Stimulated activated CD4-positive, alpha-beta T cell treated with anti-CD3 and anti-CD28 coated beads, Interleukin-1b, Interleukin-23, amount 100 ng/mL, for 24 hours (primary cell): ENCODE data around the gene PRSS50.

Source experiments
- DNase-seq, 4 experiments: peaks; one replicate each; pipeline ENCODE4 v3.0.0-alpha.2; 2020; ENCODE audit warnings: low read depth in 4 of 4, low spot score in 1 of 4

The PRSS50 gene

DNA sequence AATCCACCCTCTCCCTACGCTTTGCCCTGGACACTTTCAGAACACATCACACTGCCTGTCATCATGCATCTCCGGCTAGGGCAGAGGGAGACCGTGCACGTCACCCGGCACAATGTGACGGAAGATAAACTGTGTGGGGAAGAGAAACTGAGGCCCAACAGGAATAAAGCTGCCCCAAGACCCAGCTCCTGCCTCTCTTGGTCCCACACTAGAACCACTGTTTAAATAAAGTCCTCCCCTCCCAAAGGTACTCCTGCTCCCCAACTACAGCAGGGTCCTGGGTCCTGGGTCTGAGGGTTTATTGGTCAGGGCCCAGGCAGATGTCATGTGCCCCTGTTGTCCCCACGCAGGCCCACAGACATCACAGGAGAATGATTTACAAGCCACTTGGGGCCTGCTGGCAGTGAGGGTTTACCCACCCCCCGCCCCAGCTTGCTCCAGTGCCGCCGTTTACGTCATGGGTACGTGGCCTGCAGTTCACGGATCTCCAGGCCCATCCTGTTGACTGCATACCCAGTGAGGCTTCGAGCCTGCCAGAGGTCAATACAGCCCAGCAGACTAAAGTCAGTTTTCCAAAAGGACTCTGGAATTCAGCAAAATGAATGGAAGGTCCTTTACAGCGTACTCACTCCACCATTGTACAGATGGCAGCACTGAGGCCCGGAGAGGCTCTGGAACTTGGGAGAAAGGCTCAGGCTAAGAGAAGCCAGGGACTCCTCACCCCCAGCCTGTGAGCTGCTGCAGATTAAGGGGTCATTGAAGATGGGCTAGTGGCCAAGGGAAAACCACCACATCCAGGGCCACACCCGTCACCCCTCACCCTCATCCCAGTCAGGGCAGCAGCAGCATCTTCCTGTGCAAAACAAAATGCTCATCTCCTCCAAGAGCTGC, 47.4 kb downstream of the PRSS50 start:
- DNase-seq: no peak

DNA sequence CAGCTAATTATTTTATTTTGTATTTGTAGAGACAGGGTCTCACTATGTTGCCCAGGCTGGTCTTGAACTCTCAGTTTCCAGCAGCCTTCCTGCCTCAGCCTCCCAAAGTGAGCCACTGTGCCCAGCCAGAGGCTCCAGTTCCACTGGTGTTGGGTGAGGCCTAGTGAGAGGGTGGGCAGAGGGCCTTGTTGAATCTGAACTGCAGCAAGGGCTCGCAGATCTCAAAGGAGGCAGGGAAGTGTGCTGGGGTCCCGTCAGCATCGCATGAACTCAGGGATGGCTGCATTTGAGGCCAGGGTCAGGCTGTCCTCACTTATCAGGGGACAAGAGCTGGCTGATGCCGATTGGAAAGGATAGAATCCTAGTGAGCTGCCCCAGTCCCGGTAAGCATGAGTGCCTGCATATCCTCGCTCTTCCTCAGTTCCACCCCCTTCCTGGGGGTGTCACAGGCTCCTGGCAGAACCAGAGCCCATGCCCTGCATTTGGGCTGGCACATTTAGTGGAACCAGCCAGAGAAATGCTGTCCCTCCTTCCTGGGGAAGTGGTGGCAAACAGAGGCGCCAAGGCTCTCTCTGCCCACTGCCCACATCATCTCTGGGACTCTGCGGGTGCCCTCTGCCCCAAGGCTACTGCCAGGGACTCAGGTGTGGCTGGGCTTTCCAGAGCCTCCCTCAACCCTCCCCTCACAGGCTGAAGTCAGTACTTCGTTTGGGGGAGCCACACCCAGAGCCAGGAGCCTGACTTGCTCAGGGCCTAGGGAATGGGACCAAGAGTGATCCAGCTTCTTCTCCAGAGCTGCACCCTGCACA, 48.3 kb downstream of the PRSS50 start:
- DNase-seq: no peak

DNA sequence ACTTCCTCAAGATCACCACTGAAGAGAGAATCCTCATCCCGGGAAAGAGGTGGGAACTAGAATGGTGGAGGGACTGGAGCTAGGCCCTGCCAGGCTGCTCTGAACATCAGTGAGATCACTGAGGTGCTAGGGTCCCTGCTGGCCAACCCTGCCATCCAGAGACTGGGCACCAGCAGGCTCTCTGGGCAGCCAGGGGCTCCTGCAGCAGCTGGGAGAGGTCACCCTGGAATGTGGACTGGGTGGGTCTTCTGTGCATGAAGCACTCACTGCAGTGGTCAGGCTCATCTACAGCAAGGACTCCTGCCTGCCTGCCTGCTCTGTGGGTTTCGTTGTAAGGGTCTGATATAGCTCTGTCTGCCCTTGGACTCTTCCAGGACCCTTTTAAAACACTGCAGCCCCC, 49.1 kb downstream of the PRSS50 start:
- no peak for DNase-seq

DNA sequence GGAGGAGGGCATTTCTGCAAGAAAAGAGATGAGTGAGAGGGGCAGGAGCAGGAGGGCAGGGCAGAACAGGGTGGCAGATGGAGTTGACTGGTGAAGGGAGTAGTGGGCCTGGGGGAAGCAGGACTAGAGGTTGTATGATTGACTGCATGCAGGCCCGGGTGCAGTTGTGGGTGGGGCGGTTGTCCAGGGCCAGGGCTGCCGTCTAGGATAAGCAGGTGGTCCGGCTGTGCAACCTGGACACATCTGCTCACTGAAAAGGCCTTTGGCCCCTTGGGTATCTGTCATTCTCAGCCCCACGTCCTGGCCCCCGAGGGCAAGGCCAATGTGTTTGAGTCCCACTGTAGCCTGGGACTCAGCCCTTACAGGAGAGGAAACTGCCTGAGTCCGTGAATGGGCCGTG, 49.6 kb downstream of the PRSS50 start:
- no peak for DNase-seq

DNA sequence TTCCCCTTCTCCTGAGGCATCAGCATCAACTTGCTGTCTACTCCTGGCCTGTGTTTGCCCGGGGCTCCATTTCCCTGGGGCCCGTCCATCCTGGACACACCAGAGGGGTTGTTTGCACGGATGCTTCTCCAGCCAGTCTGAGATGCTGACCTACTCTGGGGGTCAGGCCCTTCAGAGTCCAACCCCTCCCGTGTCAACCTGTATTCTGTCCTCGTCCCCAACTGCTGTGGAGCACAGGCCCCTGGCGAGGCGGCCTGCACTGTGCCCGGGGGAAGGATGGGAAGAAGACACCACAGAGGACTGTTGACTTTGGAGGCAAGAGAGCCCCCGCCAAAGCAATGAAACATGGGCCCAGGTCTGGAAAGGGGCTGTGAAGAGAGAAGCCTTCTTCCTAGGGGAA, 50.0 kb downstream of the PRSS50 start:
- DNase-seq: no peak

DNA sequence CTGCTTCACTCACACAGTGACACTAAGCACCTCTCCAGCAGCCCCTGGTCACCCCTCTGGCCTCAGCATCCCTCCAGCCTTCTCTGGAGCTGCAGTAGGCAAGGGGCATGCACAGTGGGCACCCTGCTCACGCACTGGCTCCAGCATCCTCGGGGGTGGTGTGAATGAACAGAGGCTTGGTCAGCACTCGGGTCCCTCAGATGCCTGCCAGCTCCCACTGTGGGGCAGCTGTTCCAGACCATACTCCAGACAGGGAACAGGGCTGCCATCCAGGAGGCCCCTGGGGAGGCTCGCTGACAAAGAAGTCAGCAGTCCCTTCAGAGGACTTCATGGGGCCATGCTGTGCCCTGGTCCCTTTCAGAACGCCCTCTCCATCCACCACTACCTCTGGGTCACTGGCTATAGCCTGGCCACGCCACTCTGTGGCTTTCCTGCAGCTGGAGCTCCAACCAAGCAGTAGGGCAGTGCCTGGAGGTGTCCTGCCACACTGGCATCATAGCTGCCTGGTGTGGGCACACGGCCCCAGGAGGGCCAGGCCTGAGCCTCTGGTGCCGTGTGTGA, 50.5 kb downstream of the PRSS50 start:
- DNase-seq: no peak

DNA sequence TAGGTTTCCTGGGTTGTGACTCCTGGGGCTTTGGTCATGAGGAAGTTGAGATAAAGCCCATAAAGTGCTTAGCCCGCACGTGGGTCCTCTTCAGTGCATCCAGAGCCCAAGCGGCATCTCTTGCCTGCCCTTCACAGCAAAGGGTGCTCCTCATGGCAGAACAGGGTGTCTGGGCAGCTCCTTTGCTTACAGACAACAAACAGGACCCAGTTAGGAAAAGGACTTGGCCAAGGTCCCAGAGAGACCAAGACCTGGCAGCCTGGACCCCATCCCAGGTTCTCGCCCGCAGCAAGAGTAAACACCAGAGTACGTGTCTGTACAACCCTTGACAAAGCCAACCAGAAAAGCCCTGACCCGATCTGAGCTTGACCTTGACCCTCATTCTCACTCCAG, 51.2 kb downstream of the PRSS50 start:
- no peak for DNase-seq

DNA sequence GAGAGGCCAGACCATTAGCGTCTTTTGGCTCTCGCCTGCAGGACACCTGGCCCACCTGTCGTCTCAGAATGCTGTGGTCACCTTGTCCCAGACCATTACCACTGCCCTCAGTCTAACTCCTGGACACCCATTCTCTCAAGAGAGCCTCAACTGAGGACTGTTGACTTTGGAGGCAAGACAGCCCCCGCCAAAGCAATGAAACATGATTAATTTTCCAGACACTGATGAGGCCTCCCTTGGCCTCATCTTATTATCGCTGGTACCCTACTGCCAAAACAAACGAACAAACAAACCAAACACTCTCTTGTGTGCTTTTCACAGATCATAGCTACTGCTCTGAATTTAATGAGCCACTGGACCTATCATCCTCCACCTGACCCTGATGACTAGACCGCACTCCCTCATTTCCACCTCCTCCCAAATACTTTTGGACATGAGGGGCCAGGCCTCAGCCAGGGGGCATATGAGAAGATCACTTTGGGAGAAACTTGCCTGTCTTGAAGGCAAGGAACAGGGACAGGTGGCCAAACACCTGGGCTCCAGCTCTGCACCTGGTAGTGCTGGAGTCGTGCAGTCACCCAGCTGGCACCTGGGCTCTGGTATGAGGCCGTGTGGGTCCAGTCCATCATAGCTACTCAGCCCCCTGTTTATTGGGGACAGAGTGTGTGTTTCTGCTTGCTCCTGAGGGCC, 51.8 kb downstream of the PRSS50 start:
- DNase-seq: no peak

DNA sequence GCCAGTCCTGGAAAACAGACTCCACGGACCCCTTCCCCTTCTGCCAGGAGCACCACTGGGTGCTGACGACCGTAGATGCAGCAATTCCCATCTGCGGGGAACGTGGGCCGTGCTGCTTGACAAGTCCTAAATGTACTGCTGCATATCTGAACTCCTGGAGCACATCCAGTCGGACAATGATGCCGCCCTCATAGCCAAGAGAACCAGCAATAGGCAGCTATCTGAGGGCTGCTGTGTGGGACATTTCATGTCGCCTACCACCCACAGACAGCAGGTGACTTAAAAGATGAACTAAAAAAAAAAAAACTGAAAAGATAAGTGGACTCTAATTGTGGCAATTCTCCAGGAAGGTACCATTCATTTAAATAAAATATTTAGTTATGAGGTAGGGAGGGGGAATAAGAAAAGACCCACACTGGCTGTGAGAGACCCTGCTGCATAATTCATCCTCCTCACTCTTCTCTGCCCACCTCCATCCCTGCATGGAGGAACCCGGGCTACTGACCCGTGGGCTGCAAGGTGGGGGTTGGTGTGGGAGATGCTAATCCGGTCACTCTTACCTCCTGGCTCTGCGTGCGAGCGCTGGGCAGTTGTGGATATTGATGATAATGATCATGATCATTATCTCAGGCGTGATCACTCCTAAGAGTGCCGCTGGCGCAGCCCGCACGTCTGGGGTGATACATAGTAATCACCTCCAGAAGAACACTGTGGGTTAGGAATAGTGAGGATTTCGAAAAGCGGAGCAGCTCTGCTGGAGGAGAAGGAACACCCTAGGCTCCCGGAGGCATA, 52.5 kb downstream of the PRSS50 start:
- DNase-seq: no peak

DNA sequence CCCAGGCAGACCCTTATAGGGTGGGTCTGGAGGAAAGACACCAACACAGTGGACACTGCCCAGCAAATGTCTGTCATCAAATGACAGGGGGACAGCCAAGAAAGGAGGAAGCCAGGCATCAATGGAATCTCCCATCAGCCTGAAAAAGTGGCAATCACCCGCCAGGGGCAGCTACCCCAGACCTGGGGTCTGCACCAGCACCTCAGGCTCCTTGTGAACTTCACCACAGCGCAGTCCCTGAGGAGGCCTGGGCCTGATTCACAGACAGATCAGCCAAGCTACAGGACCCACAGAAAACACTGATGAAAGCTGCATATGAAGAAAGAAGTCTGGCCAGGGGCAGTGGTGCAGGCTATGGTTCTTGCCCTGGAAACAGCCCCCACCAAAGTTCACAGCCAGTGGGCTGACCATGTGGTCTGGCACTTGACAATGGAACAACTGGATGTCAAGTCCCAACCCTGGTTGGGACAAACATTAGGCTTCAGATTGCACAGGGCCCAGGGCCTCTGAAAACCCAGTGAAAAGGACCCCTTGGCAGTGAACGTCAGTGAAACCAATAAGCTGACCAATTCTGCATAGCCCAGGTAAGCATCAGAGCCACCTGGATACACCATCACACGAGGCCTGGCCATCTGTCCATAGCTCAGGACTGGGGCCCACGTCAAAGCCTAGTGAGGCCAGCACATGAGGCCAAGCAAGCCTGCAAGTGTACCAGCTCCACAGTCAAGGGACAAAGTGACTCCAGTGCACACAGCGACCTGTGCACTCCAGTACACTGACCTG, 53.3 kb downstream of the PRSS50 start:
- no peak for DNase-seq

DNA sequence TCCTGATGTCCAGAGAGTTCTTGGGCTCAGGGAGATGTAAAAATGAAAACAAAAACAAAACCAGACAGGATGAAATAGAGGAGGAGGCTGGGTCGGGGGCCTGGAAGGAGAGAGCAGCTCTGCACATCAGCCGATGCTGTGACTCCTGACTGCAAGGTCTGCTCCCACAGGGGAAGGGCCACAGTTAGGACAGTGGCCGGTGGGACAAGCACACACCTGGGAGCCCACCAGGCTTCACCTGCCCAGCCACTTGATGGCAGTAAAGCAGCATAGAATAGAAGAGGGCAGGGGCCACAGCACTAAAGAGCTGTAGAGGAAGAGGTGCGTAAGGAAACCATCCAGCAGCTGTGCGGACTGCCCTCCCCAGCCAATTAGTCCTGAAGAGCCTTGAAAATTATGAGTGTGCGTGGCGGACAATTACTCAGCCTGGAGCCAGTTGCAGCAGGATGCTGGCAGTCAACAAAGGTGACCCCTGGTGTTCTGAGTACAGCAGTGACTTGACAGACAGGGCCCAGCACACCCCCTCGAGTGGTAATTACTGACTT, 54.0 kb downstream of the PRSS50 start:
- DNase-seq: no peak

DNA sequence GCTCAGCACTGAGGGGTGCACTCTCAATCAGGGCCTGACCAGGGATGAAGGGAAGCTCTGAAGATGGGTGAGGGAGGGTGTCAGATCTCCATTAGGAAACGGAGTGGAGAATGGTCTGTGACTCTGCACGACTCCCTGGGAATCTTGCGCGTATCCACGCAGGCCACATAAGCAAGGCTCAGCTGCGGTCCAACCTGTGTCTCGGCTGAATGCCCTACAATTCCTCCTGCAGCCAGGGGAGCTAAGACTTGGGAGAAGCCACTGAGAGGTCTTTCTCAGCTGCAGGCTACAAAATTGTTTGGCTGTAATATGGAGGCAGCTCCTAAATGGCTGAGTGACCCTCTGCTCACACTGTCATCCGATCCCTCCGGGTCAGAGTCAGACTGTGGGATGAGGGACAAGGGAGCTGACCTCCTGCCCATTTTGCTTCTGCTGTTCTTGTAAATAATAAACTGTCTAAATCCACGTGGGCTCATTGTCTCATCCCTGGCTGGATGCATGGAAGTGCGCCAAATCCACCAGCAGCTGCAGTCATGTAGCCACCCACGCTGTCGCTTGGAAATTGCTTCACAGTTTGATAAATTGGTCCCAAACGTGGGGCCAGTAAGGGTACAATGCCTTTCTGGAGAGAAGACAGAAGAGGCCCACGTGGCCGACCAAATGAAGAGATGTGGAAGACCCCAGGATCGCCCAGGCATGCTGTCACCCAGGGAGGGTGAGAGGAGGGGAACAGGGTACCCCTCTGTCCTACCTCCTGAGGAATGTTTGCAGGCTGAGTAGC, 54.7 kb downstream of the PRSS50 start:
- no peak for DNase-seq
